ENCODE measurements around the gene PMVK.
"Not testable (repeated sequence)": the region's sequence is repeated elsewhere in the genome, so short reads cannot be mapped to it uniquely, and the experiment has no call there.

PMVK gene

DNA sequence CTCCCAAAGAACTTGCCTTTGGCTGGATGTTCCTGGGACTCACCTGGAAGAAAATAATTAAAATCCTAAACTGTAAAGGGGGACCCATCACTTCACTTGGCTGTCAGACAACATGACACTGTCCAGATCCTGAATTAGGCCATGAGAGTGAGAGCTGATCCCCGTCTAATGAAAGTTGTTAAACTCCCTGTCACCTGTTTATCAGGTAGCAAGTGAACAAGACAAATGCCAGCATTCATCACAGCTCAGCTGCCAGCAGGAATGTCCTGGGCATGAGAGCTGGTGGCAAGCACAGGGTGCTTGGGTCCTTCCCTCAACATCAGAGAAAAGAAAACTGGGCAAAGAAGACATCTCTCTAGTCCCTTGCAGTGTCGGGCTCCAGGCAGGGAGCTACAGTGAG is 23.8 kb downstream of the PMVK start:
- no peak for DNase-seq

DNA sequence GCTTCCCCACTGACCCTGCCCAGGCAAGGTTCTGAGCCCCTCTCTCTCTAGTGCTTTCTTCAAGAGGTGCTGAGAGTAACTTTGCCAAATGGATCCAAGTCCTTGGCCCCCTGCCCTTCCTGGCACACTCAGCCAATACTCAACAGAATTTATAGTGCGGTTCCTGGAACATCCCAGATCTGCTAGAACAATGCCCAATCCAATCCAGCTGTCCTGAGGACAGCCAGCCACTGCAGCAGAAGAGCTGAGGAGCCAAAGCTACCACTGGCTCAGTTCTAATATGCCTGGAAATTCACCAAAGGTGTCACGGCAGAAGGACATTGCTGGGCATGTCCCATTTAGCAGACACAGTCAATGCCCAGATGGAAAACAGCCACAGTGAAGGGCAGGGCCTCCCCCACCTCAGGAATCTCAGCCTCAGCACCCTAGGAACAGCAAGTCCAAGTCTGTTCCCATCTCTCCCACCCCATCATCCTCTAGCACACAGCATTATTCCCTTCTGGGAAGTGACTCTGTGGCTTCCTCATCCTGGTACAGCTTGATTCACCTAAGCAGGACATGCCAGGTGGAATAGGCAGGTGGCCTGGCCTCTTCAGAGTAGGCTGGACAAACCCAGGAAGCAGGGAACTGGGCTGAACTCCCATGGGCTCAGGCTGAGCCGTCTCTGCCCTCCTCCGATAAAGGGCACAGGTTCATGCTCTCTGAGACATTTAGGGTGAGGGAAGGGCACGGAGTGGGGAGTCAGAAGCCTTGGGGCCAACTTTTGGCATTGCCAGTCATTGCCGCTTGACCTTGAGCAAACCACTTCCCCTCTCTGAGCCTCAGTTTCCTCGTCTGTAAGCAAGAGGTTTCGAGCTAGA is 24.6 kb downstream of the PMVK start:
- no peak for DNase-seq

DNA sequence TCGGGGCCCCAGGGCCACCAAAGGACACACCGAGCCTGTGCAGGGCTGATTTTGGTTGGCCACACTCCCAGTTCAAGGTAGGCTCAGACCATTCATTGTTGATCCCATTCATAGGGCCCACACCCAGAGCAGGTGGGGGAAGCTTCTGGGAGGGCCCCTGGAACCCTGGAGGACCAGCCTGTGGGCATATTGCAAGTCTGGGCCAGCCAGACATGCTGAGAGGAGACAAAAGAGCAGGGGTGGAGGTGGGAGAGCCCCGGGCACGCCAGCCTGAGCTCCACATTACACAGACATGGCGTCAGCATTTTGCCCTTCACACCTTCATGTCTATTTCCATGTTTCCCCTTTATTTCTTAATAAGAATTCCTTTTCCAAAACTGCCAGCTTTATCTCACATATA is 25.7 kb downstream of the PMVK start:
- no peak for DNase-seq

DNA sequence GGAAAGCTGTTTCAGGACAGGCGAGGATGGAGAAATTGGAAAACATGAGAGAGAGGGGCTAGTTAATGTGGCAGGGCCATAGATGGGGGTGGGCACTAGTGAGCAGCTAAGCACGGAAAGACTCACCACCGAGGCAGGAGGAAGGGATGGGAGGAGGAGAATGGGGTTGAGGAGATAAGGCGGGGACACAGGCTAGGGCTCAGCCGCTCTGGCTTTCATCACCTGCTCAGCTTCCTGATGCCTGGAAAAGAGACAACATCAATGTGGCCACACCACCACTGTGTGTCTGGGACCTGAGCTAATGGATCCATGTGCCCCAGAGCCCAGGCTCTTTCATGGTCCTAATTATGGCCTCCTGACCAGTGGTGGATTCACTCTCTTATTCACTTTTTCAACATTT is 27.6 kb downstream of the PMVK start:
- DNase-seq = no peak

DNA sequence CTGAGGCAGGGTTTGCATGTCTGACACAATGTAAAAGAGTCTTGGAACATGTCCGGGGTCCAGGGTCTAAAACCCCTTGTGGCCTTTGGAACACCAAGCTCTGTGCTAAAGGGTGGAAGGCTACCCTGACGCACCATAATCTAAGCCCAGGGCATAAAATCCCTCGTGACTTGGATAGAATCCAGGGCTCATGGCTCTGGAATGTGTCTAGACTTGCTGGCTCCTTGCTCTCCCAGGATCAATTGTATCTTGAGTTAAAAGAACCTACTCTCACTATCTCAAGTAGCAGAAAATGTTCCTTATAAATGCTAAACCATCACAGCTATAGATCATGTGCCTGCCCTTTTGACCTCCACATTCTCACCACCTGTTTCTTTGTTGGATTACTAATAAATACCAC is 28.4 kb downstream of the PMVK start:
- not testable (repeated sequence) for DNase-seq

DNA sequence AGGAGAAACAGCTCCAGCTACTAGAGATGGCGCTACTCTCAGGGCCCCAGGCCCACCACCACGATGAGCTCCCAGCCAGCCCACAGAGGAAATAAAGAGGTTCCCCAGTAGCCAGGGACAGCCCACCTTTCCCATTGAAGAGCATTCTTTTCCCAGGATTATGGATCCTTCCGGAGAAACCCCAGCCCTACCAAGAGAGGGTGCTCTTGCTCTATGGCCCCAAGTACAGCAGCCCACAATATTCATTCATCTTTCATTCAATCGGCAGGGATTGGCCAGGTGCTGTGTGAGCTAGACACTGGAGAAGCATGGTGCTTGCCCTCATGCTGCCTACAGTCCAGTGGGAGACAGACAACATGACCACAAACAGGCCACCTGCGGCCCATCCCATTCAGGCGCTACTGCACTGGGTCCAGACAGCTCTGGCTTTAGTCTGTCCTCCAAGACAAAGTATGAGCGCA is 29.9 kb downstream of the PMVK start:
- DNase-seq = no peak

DNA sequence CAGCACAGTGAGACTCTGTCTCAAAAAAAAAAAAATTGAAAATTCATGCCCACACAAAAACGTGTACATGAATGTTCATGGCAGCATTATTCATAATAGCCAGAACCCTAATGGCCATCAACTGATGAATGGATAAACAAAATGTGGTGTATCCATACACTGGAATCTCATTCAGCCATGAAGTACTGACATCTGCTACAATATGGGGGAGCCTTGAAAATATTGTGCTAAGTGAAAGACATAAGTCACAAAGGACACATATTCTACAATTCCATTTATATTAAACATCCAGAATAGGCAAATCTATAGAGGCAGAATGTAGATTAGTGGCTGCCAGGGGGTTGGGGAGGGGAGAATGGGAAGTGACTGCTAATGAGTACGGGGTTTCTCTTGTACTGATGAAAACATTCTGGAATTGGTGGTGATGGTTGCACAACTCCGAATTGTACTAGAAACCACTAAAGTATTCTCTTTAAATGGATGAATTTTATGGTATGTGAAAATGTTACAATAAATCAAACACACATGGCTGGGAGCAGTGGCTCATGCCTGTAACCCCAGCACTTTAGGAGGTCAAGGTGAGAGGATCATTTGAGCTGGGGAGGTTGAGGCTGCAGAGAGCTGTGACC is 33.5 kb downstream of the PMVK start:
- DNase-seq = no peak

DNA sequence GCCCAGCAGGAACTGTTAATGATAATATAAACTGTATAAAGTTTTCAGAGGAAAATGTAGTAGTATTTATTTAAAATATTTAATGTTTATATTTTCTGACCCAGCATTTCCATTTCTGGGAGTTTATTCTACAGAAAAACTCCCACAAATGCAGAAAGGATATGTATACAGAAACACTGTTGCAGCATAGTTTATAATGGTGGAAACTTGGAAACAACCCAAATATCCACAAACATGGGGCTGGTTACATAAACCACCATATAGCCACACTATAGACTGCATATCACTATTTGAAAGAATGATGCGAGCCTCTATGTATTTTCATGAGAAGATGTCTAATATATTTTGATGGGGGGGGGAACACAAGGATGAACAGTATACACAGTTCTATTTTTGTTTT is 34.9 kb downstream of the PMVK start:
- no peak for DNase-seq

DNA sequence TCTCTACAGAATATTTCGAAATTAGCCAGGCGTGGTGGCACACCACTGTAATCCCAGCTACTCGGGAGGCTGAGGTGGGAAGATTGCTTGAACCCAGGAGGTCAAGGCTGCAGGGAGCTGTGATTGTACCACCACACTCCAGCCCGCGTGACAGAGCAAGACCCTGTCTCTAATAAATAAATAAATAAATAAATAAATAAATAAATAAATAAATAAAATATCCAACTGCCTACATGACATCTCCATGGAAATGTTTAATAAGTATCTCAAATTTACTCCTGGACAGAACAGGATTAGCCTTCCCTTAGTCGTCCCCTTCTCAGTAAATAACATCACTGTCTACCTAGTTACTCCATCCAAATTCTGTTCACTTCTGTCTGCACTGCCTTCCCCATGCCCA is 37.5 kb downstream of the PMVK start:
- no peak for DNase-seq

DNA sequence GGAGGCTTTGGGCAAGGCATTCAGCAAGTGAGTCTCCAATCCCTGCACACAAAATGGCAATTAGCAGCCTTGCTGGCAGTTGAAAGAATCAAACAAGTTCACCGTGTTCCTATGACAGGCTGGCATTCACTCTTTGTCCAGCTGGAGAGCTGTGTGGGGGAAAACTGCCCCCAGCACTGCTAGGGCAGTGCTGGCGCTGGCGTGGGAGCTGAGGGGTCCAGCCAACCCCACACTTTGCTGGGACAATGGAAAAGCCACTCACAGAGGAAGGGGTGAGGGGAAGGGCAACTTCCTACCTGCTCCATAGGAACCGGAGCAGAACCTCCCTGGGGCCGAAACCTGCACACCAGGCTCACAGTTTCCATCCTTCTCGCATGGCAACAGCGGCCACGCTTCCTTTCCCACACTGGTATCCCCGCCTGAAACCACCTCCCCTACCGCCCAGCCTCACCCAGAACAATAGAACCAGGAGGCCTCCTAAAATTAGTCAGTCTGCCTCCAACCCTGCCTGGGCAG is 39.7 kb downstream of the PMVK start:
- no peak for DNase-seq

DNA sequence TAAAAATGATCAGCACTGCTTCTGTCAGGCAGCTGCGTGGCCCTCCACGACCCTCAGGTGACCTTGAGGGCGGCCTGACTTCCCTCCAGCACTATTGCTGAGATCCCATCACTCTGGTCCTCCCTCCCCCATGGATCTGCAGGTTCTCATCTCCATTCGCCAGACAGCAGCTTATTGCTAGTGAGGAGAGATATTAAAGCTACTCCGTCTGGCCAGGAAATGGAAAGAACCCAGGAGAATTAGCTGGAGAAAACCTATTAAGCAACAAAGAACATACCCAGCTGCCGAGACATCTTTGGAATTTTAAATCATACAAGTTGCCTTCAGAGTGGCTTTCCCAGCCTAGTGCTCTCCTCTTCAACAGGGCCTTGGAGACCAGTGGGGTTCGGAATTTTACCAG is 40.7 kb downstream of the PMVK start:
- DNase-seq = no peak

DNA sequence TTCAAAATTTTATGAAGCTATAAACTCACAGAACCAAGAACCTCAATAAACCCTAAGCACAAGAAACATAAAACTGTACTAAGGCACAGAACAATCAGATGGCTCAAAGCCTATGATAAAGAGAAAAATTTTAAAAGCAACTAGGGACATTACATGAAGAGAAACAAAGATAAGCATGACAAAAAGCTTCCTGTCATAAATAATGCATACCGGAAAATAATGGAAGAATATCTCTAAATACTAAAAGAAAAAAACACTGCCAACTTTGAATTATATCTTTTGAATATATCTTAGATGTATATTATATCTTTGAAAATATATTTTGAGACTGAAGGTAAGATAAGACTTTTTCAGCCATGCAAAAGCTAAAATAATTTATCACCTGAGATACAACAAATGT is 45.1 kb downstream of the PMVK start:
- DNase-seq = no peak

DNA sequence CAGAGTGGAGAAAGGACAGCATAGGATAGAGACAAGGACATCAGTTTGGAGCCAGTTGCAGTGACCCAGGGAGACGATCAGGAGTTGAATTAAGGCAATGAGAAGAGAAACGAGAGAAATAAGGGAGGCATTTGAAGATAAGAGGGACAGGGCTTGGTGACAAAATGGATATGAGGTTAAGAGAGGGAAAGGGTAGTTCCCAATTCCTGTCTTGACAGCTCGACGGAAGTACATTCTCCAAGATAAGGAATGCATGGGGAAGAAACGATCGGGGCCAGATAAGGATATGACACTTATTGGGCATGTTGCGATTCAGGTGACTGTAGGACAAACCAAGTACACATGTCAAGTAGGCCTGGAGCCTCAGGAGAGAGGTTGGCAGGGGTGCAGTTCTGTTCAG is 47.8 kb downstream of the PMVK start:
- no peak for DNase-seq

DNA sequence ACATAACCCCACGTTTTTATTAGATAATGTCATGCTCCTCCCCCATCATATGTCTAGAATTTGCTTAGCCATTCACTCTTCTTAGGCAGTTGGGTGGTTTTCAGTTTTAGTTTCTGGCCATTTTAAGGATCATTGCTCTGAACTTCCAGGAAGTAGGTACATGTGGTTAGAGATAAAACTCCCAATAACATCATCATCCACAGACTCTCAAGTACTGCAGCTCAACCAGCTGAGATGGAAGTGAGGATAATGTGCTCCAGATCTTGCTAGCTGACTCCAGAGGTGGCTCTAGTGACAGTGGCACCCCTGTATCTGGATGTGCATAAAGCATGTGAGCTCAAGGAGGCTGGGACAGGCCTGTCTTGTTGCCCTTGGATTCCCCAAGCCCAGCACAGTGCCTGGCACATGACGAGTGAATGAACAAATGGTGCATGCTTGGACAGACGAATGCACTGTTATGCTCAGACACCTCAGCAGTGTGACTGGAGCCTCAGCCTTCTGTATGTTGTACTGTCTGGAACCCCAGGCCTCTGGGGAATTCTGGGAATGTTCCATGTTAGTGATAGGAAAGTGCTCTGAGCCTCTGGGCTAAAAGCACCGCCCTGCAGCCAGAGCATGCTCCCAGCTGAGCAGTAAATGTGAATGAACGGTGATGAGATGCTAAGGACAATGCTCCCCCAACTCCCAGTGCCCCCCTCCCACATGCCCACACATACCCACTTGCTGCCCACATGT is 50.1 kb downstream of the PMVK start:
- no peak for DNase-seq

DNA sequence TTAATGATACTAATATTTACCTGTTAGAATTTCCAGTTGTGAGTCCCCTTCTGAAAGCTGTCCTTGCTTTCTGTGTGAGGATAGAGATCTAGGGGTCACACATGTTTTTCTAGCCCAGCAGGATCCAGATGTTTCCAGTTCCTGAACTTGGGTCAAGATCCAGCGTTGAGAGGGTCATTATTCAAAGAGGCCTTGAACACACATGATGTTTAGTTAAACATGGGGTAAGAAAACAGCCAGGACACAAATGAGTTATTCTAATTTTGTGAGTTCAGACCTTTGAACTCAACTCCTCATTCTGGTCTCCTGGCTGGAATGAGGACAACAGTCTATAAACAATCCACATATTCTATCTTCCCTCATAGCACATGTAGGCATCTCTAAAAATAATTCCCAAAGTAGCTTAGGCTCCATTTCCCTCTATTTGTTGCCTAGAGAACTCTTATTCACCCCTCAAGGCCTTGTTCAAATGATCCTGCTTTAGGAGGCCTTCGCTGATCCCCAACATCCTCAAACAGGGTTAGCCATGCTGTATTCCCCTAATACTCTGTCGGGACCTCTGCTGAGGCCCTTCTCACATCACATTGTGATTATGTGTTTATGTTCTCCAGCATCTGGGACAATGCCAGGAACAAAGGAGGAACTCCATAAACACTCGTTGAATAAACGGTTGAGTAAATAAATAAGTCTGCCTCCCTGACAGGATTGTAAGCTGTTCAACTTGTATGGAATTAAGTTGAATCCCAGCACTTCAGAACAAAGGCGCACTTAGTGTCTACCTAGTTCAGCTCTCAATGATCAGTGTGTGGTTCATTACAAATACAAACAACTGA is 51.4 kb downstream of the PMVK start:
- no peak for DNase-seq

DNA sequence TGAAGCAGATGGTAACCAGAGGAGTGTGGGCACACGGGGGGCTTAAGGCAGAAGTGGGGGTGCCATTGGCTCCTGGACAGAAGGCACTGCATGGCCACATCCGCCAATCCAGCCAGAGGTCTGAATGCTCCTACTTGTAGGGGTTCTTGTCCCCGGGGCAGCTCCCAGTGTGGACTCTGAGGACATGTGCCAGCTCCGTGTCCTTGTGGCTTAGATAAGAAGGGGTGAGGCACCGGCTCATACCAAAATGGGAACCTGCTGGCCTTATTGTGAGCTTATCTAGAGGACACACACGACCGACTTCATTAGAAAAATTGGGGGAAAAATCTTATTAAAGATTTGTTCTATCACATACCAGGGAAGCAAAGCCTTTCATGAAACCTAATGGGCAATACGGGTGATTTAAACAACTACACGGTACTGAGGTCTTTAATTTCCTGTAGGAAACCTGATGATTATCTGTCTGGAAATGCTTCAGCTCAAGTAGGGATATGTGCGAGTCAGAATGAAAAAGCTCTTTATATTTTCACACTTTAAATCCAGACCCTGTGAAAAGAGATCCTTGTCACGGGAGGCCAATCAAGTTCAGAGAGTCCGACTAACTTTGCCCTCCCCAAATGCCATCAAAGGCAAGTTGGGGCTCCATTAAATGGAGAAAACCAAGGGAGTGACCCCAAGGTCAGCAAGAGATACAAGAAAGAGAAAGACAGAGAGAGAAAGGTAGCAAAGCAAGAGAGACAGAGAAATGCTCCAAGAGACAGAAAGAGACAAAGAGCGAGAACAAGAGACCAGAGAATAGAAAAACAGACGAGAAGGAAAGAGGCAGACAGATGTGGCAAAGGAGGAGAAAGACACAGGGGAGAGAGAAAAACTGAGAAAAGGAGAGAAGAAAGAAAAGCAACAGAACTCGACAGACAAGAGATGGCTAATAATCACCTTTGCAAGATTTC is 52.3 kb downstream of the PMVK start:
- DNase-seq = no peak

DNA sequence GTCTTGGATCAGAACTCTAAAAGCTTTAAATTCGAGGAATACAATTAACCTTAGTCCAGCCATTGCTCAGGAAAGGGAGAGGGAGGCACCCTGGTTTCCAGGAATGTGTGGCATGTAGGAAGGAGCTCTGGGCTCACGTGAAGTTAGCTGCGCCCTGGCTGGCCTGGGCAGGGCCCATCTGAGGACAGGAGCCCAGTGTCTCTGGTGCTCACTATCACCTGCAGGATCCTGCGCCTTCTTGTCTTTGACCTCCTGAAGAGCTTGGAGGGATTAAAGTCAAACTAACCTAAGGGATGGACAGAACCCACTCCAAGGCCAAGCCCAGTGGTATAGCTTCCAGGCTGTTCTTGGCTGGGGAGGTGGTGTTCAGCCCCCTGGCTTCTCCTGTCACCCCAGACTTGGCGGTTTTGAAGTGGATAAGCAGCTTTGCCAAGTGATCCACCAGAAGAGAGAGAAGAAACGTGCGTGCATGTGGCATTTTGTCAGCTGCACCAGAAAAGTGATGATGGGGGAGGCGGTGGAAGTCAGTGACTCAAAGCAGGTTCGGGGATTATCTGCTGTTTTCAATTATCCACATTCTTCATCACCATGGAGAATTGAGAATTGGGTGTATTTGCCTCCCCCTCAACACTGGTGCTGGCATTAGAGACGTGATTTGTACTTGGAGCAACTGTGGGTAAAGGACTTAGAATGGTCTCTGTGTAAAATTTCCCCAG is 54.5 kb downstream of the PMVK start:
- DNase-seq = no peak

DNA sequence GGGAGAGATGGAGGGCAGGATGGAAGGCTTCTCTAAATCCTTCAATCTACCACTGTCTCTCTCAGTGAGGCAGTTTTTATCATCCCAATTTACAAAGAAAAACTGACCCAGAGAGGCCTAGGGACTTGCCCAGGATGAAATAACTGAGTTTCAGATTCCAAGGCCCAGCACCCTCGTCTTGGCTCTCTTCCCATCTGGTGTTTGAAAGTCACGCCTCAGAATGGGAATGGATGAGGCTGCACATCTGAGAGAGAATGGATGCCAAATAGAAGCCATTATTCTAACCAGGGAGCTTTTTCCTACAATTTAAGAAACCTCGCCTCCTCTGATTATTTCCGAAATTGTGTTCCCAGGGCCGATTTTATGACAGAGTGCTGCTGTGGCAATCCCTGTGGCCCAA is 55.8 kb downstream of the PMVK start:
- no peak for DNase-seq

DNA sequence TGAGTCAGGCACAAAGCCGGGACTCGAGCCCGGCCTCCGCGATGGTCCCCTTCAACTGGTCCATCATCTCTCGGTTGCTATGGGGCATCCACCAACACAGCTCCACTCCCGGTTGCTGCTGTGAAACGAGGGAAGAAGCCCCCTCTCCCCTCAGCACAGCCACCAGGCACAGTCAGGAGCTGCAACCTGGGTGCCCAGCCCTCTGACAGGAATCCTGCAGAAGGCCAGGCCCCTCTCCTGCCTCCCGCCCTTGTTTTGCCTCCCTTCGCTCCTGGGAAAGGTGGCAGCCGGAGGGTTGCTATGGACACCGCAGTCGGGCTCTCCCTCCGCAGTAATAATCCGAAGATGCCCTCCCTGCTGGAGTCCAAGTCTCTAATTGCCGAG is 57.5 kb downstream of the PMVK start:
- no peak for DNase-seq

DNA sequence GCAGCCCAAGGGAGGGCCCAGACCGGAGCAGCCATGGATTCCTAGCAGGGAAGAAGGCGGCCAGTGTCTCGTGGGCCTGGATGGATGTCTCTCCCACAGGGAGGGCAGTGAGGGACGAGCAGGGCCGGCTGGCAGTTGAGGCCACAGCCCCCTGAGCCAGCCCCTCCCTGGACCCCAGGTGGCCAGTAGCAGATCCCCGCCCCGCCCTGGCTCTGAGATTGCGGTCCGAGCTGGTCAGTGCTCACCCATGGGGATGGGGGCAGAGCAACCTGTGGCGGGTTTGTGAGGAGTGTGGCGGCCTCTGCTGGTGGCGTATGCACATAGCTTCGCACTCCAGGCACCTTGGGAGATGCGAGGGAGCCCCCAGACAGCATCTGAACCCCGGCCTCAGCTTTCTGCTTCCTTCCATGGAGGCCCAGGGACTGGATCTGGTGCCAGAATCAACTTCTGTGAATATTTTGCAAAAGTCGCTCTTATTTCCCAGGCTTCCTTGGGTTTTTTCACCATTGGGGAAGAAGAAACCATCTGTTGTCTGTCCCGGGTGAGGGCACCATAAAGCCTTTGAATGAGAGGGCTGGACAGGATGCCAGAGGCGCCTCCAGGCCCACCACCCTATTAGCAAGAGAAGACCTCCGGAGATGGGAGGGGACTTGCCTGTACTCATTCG is 58.0 kb downstream of the PMVK start:
- peak; percentile 78 for DNase-seq
